SK-N-MC (cell line): ENCODE measurements around the gene CTNNA1.
"Not testable (repeated sequence)": the region's sequence is repeated elsewhere in the genome, so short reads cannot be mapped to it uniquely, and the experiment has no call there.

ENCODE experiments used
- DNase-seq: peaks from one replicate; pipeline ENCODE4 v3.0.0-alpha.2; 2011; ENCODE audit warnings: low read depth, low spot score
- H3K27ac ChIP-seq: fragments of 200-600 bp; sonication (generic); 2 replicates; pipeline ENCODE4 v1.5.1; 2016; ENCODE audit warnings: mixed run types
- H3K36me3 ChIP-seq: fragments of 200-600 bp; sonication (generic); 2 replicates; pipeline ENCODE4 v1.6.1; 2017; ENCODE audit warnings: antibody characterized with exemption, low read length, mixed read lengths; ENCODE audit not compliant: insufficient read depth
- H3K4me3 ChIP-seq: fragments of 200-600 bp; sonication (generic); 2 replicates; pipeline ENCODE4 v1.5.1; 2016
- H3K9ac ChIP-seq: fragments of 200-600 bp; sonication (generic); 2 replicates; pipeline ENCODE4 v1.8.0; 2017; ENCODE audit warnings: mixed run types, mixed read lengths; ENCODE audit not compliant: insufficient read length
- H3K9me3 ChIP-seq: fragments of 200-600 bp; sonication (generic); 2 replicates; pipeline ENCODE4 v1.6.1; 2017; ENCODE audit warnings: low read depth, mild to moderate bottlenecking, antibody characterized with exemption, low read length, moderate library complexity, mixed read lengths
- EZH2 ChIP-seq: fragments of 200-600 bp; sonication (generic); IDR thresholded peaks from one replicate; pipeline ENCODE4 v1.6.1; 2017; ENCODE audit warnings: antibody characterized with exemption
- FOXP2 ChIP-seq: optimal IDR thresholded peaks from 2 replicates; pipeline ENCODE3; 2011; ENCODE audit warnings: mild to moderate bottlenecking, moderate library complexity; ENCODE audit not compliant: insufficient read depth; ENCODE audit errors: extremely low read length, control extremely low read depth
- POLR2AphosphoS5 ChIP-seq: IDR thresholded peaks from 2 replicates; pipeline ENCODE4 v1.6.1; 2012; ENCODE audit warnings: mild to moderate bottlenecking, low read depth, low read length, borderline replicate concordance

Gene CTNNA1

GRCh38 chr5:138752951-138753793 is at the start of gene CTNNA1:
TSS of gene CTNNA1 (plus strand) at chr5:138753425. CDS start at chr5:138781925, 28,500 bp downstream.
- H3K9ac ChIP-seq: peak within 1 kb of the TSS; percentile 89
- peak within 1 kb of the TSS; percentile 85 for H3K4me3 ChIP-seq
- H3K9me3 ChIP-seq: no peaks in the 10 kb centered on the region
- no peak for DNase-seq
- H3K27ac ChIP-seq: peak within 1 kb of the TSS; percentile 76
- TF ChIP-seq EZH2: no peak
- TF ChIP-seq POLR2AphosphoS5: peak; percentile 81
- TF ChIP-seq FOXP2: no peak
- peaks cover 8% of the 10 kb centered on the region; the same call in 1 of the 2 replicates for H3K36me3 ChIP-seq

- DNase-seq, H3K9ac ChIP-seq, H3K27ac ChIP-seq, H3K4me3 ChIP-seq, H3K9me3 ChIP-seq, H3K36me3 ChIP-seq: not testable (repeated sequence)
Measured at GRCh38 chr5:138703777-138704176, 49.4 kb upstream of the CTNNA1 start.

- Histone ChIP-seq H3K4me3 (no peak overlapping the region), H3K9me3 (no peaks in the 10 kb centered on the region), H3K27ac (no peak overlapping the region), H3K9ac (no peak overlapping the region), H3K36me3 (no peaks in the 10 kb centered on the region)
- TF ChIP-seq POLR2AphosphoS5 (no peak), EZH2 (no peak), FOXP2 (no peak)
- DNase-seq: no peak
Measured at GRCh38 chr5:138705007-138705406, 48.2 kb upstream of the CTNNA1 start.

GRCh38 chr5:138705567-138705966 is 47.7 kb upstream of the CTNNA1 start:
- H3K27ac ChIP-seq: no peak overlapping the region

GRCh38 chr5:138706655-138707480 is 46.4 kb upstream of the CTNNA1 start:
- DNase-seq: no peak
- Histone ChIP-seq H3K27ac (no peak overlapping the region), H3K4me3 (no peak overlapping the region)

More at GRCh38 chr5:138705567-138705966, 47.7 kb upstream of the CTNNA1 start:
- DNase-seq: no peak
- H3K9me3 ChIP-seq: no peaks in the 10 kb centered on the region
- H3K9ac ChIP-seq: no peak overlapping the region
- TF ChIP-seq EZH2 (no peak), FOXP2 (no peak), POLR2AphosphoS5 (no peak)
- H3K36me3 ChIP-seq: no peaks in the 10 kb centered on the region
- H3K4me3 ChIP-seq: no peak overlapping the region

GRCh38 chr5:138708791-138709190 is 44.4 kb upstream of the CTNNA1 start:
- Histone ChIP-seq H3K36me3 (no peaks in the 10 kb centered on the region), H3K9me3 (no peaks in the 10 kb centered on the region), H3K4me3 (no peak overlapping the region), H3K9ac (no peak overlapping the region), H3K27ac (no peak overlapping the region)
- DNase-seq: no peak
- TF ChIP-seq POLR2AphosphoS5 (no peak), FOXP2 (no peak), EZH2 (no peak)

More at GRCh38 chr5:138706655-138707480, 46.4 kb upstream of the CTNNA1 start:
- Histone ChIP-seq H3K9ac (no peak overlapping the region), H3K36me3 (no peaks in the 10 kb centered on the region), H3K9me3 (no peaks in the 10 kb centered on the region)
- no peak for TF ChIP-seq EZH2
- TF ChIP-seq POLR2AphosphoS5: no peak
- no peak for TF ChIP-seq FOXP2

GRCh38 chr5:138709202-138709601 is 44.0 kb upstream of the CTNNA1 start:
- H3K36me3 ChIP-seq: no peaks in the 10 kb centered on the region
- no peak overlapping the region for H3K27ac ChIP-seq
- no peak for TF ChIP-seq FOXP2
- no peak for TF ChIP-seq POLR2AphosphoS5
- no peak for TF ChIP-seq EZH2
- H3K4me3 ChIP-seq: no peak overlapping the region
- H3K9me3 ChIP-seq: no peaks in the 10 kb centered on the region
- no peak overlapping the region for H3K9ac ChIP-seq
- no peak for DNase-seq

GRCh38 chr5:138711087-138711486 is 42.1 kb upstream of the CTNNA1 start:
- no peaks in the 10 kb centered on the region for H3K9me3 ChIP-seq
- H3K4me3 ChIP-seq: no peak overlapping the region
- no peak overlapping the region for H3K27ac ChIP-seq
- TF ChIP-seq FOXP2: no peak
- TF ChIP-seq POLR2AphosphoS5: no peak
- TF ChIP-seq EZH2: no peak
- no peaks in the 10 kb centered on the region for H3K36me3 ChIP-seq
- no peak for DNase-seq
- H3K9ac ChIP-seq: no peak overlapping the region

- H3K36me3 ChIP-seq: no peaks in the 10 kb centered on the region
- TF ChIP-seq EZH2 (no peak), POLR2AphosphoS5 (no peak), FOXP2 (no peak)
- no peak for DNase-seq
- no peak overlapping the region for H3K9ac ChIP-seq
- no peak overlapping the region for H3K4me3 ChIP-seq
- peak overlapping the region; percentile 46; the same call in 1 of the 2 replicates for H3K27ac ChIP-seq
- no peaks in the 10 kb centered on the region for H3K9me3 ChIP-seq
Measured at GRCh38 chr5:138711811-138712210, 41.4 kb upstream of the CTNNA1 start.
